ENCODE data around the gene ITPKB.

ITPKB gene

GRCh38 chr1:226782845-226783601 is 43.9 kb upstream of the ITPKB start:
- no peak for DNase-seq (ENCODE audit: low read depth)
- TF ChIP-seq, protein P1, sequence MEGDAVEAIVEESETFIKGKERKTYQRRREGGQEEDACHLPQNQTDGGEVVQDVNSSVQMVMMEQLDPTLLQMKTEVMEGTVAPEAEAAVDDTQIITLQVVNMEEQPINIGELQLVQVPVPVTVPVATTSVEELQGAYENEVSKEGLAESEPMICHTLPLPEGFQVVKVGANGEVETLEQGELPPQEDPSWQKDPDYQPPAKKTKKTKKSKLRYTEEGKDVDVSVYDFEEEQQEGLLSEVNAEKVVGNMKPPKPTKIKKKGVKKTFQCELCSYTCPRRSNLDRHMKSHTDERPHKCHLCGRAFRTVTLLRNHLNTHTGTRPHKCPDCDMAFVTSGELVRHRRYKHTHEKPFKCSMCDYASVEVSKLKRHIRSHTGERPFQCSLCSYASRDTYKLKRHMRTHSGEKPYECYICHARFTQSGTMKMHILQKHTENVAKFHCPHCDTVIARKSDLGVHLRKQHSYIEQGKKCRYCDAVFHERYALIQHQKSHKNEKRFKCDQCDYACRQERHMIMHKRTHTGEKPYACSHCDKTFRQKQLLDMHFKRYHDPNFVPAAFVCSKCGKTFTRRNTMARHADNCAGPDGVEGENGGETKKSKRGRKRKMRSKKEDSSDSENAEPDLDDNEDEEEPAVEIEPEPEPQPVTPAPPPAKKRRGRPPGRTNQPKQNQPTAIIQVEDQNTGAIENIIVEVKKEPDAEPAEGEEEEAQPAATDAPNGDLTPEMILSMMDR (IDR thresholded peaks at IDR 0.05; ENCODE audit: low read depth, low read length, missing control alignments): no peak
- H3K4me3 ChIP-seq (ENCODE audit: low read depth, low read length): no peak overlapping the region
- in situ Hi-C loops (cut with HindIII; ENCODE audit: low sequenced_read_pairs): no loop called here

GRCh38 chr1:226781937-226782609 is 43.0 kb upstream of the ITPKB start:
- in situ Hi-C loops (cut with HindIII; ENCODE audit: low sequenced_read_pairs): no loop called here
- no peak overlapping the region for H3K4me3 ChIP-seq (ENCODE audit: low read depth, low read length)
- TF ChIP-seq, protein P1 (IDR thresholded peaks at IDR 0.05; ENCODE audit: low read depth, low read length, missing control alignments): no peak
- no peak for DNase-seq (ENCODE audit: low read depth)

- TF ChIP-seq, protein P1 (IDR thresholded peaks at IDR 0.05; ENCODE audit: low read depth, low read length, missing control alignments): no peak
- no peak for DNase-seq (ENCODE audit: low read depth)
- H3K4me3 ChIP-seq (ENCODE audit: low read depth, low read length): no peak overlapping the region
- in situ Hi-C loops (cut with HindIII; ENCODE audit: low sequenced_read_pairs): no loop called here
These were observed 40.5 kb upstream of the ITPKB start for GRCh38 chr1:226779561-226779960.

DNA sequence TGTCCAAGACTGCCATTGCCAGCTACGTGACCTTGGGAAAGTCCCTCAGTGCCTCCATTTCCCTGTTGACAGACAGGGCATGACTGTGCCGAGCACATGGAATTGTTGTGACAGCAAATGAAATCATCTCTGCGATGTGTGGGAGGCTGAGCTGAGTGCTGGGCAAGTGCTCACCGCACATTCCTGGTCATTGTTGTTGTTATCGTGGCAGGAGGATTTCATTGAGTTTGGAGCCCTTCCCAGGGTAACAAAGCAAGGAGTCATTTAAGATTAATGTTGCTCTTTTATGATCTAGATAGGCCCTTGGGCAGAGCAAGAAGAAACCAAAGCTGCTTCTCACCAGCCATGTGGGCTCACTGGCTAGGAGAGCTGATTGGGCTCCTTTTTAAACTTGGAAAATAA is 39.6 kb upstream of the ITPKB start:
- TF ChIP-seq, protein P1 (IDR thresholded peaks at IDR 0.05; ENCODE audit: low read depth, low read length, missing control alignments): no peak
- DNase-seq (ENCODE audit: low read depth): peak; percentile 93
- H3K4me3 ChIP-seq (ENCODE audit: low read depth, low read length): no peak overlapping the region
- in situ Hi-C loops (cut with HindIII; ENCODE audit: low sequenced_read_pairs): no loop called here

GRCh38 chr1:226776975-226777374 is 37.9 kb upstream of the ITPKB start:
- no peak for DNase-seq (ENCODE audit: low read depth)
- H3K4me3 ChIP-seq (ENCODE audit: low read depth, low read length): no peak overlapping the region
- TF ChIP-seq, protein P1 (IDR thresholded peaks at IDR 0.05; ENCODE audit: low read depth, low read length, missing control alignments): no peak
- in situ Hi-C loops (cut with HindIII; ENCODE audit: low sequenced_read_pairs): no loop called here

- no peak overlapping the region for H3K4me3 ChIP-seq (ENCODE audit: low read depth, low read length)
- TF ChIP-seq, protein P1 (IDR thresholded peaks at IDR 0.05; ENCODE audit: low read depth, low read length, missing control alignments): no peak
- in situ Hi-C loops (cut with HindIII; ENCODE audit: low sequenced_read_pairs): no loop called here
- no peak for DNase-seq (ENCODE audit: low read depth)
These were observed 37.0 kb upstream of the ITPKB start for GRCh38 chr1:226776066-226776465.
